ENCODE data around the gene CSNK1G2.

Gene CSNK1G2

DNA sequence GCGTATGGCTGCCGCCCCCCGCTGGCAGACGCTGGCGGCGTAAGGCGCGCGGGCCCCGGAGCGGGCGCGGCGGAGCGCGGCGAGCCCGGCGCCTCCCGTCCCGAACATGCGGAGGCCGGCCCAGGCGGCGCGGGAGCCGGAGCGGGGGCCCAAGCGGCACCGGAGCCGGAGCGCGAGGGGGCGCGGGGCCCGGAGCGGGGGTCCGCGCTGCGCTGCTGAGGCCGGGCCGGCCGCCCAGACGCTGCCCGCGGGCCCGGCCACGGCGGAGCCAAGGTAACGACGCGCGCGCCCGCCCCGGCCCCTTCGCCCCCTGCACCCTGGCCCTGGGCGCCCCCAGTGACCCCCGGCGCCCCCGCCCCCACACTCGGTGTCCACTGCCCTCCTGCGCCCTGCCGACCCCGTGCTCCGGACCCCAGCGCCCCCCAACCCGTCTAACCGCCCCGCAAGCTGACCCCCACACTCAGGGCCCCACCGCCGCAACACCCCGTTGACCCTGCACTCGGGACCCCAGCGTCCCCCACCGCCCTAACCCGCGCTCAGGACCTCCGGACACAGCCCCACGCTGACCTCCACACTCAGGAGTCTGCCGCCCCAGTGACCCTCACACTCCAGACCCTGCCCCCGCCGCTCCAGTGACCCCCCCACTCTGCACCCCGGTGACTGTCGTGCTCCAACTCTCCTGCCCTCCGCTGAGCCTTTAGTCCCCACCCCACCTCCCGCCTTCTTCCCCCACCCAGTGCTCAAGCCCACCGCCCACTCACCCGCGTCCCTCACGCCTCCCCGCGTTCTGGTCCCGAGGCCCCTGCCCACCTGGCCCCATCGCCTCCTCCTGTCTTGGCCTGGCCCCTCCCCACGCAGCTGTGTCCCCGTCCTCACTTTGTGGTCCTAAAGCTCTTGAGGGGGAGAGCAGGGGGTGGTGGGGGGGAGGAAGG lies at the start of gene CSNK1G2:
CSNK1G2 (plus strand) TSS at position 27 of the 932 bp plus-strand sequence. CDS start 28,601 bp downstream, outside the sequence.
- peak; percentile 12 for DNase-seq (ENCODE audit: low read depth)

DNA sequence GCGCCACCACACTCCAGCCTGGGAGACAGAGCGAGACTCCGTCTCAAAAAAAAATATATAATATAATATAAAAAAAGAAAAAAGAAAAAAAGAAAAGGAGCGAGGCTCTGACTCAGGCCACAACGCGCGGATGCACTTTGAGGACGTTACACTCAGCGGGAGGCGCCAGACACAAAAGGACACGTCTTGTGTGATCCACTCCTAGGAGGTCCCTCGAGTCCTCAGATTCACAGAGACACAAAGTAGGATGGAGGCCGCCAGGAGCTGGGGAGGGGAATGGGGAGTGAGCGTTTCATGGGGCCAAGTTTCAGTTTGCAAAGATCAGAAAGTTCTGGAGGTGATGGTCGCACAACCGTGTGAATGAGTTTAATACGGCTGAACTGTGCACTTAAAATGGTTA lies 47.2 kb upstream of the CSNK1G2 start:
- DNase-seq (ENCODE audit: low read depth): no peak

DNA sequence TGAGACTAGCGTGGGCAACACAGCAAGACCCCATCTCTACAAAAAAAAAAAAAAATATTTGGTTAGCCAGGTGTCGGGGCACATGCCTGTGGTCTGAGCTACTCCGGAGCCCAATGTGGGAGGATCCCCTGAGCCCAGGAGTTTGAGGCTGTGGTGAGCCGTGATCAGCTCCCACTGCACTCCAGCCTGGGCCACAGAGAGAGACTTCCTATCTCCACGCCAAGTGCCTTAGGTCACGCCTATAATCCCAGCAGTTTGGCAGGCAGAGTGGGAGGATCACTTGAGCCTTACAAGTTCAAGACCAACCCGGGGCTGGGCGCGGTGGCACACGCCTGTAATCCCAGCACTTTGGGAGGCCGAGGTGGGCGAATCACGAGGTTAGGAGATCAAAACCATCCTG lies 44.5 kb upstream of the CSNK1G2 start:
- no peak for DNase-seq (ENCODE audit: low read depth)

DNA sequence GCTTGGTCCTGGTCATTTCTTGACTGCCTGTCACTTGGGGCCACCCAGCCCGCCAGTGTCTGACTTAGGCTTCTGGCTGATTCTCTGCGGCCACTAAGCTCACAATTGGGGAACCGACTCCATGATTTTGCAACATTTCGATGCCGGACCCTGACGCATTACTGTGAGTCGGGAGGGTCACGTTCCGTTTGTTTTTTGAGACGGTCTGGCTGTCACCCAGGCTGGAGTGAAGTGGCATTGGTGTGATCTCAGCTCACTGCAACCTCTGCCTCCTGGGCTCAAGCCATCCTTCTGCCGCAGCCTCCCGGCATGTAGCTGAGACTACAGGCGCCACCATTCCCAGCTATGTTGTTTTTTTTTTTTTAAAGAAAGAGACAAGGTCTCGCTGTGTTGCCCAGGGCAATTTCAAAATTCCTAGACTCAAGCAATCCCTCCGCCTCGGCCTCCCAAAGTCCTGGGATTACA lies 39.0 kb upstream of the CSNK1G2 start:
- DNase-seq (ENCODE audit: low read depth): no peak

DNA sequence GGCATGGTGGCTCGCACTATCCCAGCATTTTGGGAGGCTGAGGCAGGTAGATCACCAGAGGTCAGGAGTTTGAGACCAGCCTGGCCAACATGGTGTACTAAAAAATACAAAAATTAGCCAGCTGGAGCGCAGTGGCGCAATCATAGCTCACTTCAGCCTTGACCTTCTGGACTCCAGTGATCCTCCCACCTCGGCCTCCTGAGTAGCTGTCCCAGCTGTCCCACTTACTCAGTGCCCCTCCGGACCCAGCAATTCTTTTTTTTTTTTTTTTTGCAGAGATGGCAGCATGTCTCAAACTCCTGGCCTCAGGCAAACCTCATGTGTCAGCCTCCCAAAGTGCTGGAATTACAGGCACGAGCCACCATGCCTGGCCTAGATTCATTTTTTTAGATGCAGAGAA lies 38.0 kb upstream of the CSNK1G2 start:
- no peak for DNase-seq (ENCODE audit: low read depth)

DNA sequence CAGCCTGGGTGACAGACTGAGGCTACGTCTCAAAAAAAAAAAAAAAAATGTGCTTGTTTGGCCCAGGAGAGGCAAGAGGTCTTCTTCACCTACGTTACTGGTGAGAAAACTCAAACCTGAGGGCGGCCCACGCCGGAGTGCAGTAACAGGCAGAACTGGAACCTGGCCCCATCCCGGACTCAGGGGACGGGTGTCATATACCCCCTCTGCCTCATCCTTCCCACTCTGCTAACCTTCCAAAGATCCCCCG lies 36.2 kb upstream of the CSNK1G2 start:
- DNase-seq (ENCODE audit: low read depth): no peak

DNA sequence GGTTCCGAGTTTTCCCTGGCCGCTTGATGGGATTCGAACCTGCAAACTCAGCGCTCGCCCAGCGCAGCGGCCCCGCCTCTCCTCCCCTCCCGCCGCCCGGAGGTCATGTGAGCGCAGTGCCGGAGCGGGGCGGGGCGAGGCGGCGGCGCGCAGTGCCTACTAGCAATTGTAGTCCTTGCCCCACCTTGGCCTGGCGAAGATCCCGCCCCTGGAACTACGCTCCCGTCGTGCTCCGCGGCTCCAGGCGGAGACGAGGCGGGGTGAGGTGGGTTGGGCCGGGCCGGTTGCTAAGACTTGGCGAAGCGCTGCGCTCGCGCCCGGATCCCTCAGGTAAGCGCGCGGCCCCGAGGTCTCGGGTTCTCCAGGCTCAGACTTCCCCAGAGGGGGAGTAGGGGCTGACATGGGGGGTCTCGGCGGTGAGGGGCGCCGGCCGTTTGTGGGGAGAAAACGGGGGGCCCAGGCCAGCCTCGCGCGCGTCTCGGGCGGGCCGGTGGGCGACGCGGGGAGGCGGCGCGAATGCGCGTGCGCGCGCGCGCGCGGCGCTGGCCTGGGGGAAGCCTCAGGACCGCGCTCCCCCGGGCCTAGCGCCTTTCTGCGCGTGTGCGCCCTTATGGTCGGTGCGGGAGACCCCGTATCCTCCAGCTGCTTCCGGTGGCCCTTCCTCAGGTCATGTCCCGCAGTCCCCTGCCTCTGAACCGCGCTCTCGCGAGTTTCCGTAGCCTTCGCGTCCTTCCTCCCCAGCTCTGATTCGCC lies 35.7 kb upstream of the CSNK1G2 start, which contains the start of the genes ADAT3 and SCAMP4:
ADAT3 (plus strand) TSS at position 290 of the 753 bp plus-strand sequence. CDS start 6,649 bp downstream, outside the sequence.
SCAMP4 (plus strand) TSS at position 290 of the 753 bp plus-strand sequence. CDS start 9,621 bp downstream, outside the sequence.
- peak; percentile 98 for DNase-seq (ENCODE audit: low read depth)

DNA sequence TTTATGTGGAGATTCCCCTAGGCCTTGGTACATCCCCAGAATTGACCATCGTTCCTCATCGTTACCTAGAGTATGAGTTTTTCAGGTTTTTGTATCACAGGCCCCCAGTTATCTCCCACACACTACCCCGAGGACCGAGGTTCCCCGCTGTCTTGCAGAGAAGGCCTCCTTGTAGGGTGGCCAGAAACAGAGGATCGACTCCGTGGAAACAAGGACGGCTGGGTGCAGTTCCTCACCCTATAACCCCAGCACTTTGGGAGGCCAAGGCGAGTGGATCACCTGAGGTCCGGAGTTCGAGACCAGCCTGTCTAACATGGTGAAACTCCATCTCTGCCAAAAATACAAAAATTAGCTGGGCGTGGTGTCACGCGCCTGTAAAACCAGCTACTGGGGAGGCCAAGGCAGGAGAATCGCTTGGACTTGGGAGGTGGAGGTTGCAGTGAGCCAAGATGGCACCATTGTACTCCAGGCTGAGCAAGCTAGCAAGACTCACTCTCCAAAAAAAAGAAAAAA lies 35.1 kb upstream of the CSNK1G2 start:
- DNase-seq (ENCODE audit: low read depth): no peak

DNA sequence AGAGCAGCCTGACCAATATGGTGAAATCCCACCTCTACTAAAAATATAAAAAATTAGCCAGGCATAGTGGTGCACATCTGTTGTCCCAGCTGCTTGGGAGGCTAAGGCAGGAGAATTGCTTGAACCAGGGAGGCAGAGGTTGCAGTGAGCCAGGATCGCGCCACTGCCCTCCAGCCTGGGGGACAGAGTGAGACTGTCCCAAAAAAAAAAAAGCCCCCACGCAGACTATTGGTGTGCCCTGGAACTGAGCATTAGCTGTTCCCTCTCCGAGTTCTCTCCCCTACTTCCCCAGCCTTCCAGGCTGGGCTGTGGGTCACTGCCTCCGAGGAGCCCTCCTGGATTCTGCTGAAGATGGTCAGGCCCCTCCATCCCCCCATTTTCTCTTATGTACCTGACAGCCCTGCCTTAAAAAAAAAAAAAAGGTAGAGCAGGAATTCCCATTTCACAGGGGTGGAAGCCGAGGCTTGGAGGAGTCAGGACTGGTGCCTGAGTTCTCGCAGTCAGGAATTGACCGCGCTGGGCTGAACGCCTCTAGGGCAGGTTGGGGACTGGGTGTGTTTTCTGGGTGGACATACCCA lies 33.9 kb upstream of the CSNK1G2 start:
- DNase-seq (ENCODE audit: low read depth): no peak

DNA sequence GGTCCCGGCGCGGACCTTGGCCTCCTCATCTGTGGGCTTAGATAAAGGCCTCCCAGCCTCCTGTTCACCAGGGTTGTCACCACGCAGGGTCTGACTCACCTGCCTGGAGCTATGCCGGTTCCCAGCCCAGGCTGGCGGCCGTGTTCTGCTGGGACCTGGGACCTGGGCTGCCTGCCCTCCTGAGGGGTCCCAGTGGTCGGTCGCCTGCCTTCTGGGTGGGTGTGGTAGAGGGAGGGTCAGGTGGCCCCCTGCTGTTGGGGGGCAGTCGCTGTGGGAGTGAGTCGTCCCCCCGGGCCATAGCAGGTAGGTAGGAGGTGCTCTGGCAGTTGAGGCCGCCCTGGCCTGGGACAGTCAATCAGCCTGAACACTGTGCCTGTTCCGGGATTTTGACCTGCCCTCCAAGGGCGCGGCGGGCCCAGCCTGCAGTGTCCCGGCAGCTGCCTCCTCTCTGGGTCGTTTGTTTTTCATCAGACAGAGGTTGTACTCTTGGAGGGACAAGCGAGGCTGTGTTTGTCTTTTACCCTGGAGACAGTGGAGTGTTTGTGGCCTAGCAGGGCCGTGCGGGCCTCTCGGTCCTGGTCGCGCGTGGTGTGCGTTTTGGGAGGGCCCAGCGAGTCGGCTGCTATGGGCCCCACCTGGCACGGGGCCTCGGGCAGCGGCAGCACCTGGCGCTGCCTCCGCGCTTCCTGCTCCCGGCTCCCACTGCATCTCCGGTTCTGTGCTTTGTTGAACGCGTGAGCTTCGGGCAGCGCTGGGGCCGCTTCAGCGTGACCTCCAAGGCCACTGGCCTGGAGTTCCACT lies 33.2 kb upstream of the CSNK1G2 start:
- DNase-seq (ENCODE audit: low read depth): no peak

DNA sequence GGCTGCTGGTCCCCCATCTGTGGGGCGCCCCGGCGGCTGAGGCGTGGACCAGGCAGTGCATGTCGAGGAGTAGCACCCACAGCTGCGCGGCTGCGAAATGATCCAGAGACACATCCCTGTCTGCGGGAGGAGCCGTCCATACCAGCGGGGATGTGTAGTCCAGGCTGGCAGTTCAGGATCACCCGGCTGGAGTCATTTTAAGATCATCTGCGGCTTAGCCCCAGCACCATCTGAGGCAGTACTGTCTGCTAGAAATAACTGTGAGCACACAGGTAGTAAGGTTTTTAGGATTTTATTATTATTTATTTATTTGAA lies 32.7 kb upstream of the CSNK1G2 start:
- DNase-seq (ENCODE audit: low read depth): no peak

DNA sequence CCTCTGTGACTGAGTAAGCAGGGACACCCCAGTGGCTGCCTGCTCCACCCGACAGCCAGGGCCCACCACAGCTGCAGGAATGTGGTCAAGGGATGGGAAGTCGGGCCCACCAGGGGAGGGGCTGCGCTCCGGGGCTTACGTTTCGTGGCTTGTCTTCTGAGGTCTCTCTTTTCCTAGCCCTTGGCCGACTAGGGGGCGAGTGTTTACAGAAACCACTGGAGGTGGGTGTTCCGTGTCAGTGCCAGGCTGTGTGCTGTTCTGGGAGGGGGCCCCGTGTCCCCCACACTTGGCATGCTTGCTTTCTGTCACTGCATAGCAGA lies 31.3 kb upstream of the CSNK1G2 start:
- no peak for DNase-seq (ENCODE audit: low read depth)

DNA sequence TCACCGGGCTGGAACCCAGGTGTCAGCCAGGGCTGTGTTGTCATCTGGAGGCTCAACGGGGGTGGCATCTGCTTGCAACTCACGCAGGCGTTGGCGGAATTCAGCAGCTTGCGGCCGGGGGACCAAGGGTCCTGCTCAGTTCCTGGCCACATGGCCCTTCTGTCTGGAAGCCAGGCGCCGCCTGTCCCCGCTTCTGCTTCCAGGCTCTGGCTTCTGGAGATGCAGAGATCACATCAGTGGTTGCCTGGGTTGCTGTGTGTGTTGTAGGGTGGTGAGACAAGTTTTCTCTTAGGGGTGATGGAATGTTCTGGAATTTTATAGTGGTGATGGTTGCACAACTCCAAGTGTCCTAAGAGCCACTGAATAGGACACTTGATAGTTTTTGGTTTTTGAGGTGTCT lies 30.8 kb upstream of the CSNK1G2 start:
- no peak for DNase-seq (ENCODE audit: low read depth)

DNA sequence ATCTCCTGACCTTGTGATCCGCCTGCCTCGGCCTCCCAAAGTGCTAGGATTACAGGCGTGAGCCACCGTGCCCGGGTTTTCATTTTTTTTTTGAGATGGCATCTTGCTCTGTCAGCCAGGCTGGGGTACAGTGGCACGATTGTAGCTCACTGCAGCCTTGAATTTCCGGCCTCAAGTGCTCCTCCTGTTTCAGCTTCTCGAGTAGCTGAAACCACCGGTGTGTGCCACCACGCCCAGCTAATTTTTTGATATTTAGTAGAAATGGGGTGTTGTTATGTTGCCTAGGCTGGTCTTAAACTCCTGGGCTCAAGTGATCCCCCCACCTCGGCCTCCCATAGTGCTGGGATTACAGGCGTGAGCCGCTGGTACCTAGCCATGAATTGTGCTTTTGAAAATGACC lies 29.9 kb upstream of the CSNK1G2 start:
- DNase-seq (ENCODE audit: low read depth): peak; percentile 52

DNA sequence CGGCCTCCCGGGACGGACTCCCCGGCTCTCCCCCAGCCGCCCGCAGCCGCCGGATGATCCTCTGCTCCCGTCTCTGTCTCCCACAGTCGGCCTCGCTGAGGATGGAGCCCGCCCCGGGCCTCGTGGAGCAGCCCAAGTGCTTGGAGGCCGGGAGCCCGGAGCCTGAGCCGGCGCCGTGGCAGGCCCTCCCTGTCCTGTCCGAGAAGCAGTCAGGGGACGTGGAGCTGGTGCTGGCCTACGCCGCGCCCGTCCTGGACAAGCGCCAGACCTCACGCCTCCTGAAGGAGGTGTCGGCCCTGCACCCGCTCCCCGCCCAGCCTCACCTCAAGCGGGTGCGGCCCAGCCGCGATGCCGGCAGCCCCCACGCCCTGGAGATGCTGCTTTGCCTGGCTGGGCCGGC lies 29.0 kb upstream of the CSNK1G2 start:
- no peak for DNase-seq (ENCODE audit: low read depth)

DNA sequence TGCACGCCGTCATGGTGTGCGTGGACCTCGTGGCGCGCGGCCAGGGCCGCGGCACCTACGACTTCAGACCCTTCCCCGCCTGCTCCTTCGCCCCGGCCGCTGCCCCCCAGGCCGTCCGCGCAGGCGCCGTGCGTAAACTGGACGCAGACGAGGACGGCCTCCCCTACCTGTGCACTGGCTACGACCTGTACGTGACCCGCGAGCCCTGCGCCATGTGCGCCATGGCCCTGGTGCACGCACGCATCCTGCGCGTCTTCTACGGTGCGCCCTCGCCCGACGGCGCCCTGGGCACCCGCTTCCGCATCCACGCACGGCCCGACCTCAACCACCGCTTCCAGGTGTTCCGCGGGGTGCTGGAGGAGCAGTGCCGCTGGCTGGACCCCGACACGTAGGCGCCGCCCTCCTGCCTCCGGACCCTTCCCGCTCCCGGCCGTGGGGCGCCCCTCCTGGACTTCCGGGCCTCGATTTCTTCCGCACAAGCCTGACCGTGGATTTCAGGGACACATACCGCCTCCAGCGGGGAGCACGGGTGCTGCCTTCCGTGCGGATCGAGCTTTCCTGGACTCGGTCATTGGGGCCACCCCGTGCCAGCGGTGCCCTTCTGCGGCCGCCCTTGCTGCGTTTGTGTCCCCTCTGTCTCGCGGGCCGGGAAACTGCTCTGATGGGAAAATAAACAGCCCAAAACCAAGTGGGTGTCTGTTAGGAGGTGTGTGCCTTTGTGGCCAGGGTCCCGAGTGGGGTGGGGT lies 28.0 kb upstream of the CSNK1G2 start:
- no peak for DNase-seq (ENCODE audit: low read depth)

DNA sequence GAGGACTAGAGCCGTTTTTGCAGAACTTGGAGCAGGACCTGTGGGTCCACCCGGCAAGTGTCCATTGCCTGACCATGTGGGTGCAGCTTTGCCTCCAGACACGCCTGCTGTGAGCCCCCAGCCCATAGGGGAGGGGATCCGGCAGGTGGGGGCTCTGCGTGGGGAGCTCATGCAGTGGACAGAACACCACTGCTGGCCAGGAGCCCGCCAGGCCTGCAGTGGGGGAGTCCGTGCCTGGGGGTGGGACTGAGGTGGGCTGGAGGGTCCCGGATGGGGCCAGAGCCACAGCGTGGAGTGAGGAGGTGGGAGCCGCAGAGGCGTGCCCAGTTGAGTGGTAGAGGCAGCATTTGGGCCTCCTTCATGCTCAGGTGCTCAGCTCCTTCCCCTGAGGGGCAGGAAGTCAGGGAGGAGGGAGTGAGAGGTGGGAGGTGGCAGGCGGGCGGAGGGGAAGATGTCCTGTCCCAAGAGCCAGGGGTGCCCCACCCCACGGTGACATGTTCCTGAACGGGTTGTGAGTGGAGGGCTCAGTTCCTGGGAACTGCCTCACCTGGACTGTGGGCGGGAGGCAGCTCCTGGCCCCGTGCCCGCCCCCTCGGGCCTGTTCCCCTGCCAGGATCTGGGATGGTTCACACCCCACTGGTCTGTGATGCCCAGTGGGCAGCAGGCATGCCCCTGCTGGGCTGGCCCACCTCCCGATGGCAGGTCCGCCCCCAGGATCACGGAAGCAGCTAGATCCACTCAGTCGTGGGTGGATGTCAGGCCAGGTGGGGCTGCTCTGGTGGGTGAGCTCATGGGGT lies 27.0 kb upstream of the CSNK1G2 start:
- no peak for DNase-seq (ENCODE audit: low read depth)

DNA sequence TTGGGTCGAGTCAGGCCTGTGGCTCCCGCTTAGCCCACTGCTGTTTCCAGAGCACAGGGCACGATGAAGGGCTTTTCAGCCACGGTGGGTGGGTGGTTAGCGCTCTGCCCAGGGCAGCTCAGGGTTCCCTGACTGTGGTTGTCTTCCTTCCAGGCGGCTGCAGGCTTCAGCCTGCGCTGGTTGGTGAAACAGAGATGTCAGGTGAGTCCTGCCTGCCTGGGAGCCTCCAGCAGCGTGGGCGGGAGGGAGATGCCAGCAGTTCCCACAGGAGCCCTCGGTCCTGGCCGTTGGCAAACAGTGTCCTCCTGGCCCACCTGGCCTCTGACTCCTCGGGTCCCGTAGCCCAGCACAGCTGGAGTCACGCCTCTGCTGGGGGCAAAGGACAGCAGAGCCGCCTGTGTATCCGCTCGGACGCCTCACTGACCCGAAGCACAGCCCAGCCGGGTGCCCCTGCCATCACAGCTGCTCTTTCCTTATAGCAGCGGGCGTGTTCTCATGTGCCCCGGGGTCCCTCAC lies 26.1 kb upstream of the CSNK1G2 start:
- DNase-seq (ENCODE audit: low read depth): no peak

DNA sequence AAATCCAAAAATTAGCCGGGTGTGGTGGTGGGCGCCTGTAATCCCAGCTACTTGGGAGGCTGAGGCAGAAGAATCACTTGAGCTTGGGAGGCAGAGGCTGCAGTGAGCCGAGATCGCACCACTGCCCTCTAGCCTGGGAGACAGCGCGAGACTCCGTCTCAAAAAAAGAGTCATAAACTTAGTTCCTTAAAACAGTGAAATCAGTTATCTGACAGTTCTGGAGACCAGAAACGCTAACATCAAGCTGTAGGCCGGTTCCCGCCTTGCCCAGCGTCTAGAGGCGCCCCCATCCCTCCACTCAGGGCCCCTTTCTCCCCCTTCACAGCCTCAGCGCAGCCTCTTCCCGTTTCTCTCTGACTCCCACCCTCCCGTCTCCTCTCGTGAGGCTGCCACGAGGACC lies 23.8 kb upstream of the CSNK1G2 start:
- DNase-seq (ENCODE audit: low read depth): no peak

DNA sequence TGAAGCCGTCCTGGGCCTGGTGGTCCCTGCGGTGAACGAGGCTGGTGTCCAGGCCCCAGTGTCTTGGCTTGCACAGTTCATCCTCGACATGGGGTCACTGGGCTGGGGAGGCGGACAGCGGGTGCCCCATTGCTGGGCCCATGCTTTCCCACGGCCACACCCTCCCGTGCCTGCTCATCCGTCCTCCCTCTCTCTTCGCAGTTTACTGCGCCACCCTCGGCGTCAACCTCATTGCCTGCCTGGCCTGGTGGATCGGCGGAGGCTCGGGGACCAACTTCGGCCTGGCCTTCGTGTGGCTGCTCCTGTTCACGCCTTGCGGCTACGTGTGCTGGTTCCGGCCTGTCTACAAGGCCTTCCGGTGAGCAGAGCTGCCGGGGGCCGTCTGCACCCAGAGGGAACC lies 23.0 kb upstream of the CSNK1G2 start:
- DNase-seq (ENCODE audit: low read depth): no peak
